Esophagus muscularis mucosa (tissue), 3 donors: ENCODE data around the gene SBNO2.

ENCODE experiments used
- POLR2AphosphoS5 ChIP-seq, 2 donors: sonication (generic); formaldehyde crosslinking; IDR thresholded peaks; one replicate each; pipeline ENCODE4 v1.6.1; 2017; ENCODE audit warnings: antibody characterized with exemption in 2 of 2
- TF ChIP-seq, protein P1 (sequence below), 3 experiments: fragments of 200-600 bp in 2 of 3; fragments of 450-650 bp in 1 of 3; sonication (generic) in 2 of 3; IDR thresholded peaks; one replicate each; pipeline ENCODE4 v1.5.1; 2017 to 2019; ENCODE audit warnings: antibody characterized with exemption in 3 of 3, mild to moderate bottlenecking in 2 of 3, moderate library complexity in 1 of 3

DNA sequence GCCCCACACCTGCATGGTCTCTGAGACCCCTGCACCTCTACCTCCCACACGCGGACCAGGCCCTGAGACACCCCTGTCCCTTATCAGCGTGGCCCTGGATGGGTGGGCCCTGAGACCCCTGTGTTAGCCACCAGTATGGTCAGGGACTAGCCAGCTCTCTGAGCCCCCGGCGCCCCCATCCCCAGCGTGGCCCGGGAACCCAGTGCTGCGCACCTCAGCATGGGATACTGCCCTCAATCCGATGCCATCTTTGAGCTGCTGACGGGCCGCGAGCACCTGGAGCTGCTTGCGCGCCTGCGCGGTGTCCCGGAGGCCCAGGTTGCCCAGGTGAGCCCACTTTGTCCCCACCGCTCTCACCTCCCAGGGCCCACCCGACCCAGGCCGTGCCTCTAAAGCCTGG is 112.1 kb downstream of the SBNO2 start:
- TF ChIP-seq, protein P1, sequence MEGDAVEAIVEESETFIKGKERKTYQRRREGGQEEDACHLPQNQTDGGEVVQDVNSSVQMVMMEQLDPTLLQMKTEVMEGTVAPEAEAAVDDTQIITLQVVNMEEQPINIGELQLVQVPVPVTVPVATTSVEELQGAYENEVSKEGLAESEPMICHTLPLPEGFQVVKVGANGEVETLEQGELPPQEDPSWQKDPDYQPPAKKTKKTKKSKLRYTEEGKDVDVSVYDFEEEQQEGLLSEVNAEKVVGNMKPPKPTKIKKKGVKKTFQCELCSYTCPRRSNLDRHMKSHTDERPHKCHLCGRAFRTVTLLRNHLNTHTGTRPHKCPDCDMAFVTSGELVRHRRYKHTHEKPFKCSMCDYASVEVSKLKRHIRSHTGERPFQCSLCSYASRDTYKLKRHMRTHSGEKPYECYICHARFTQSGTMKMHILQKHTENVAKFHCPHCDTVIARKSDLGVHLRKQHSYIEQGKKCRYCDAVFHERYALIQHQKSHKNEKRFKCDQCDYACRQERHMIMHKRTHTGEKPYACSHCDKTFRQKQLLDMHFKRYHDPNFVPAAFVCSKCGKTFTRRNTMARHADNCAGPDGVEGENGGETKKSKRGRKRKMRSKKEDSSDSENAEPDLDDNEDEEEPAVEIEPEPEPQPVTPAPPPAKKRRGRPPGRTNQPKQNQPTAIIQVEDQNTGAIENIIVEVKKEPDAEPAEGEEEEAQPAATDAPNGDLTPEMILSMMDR (IDR thresholded peaks at IDR 0.05): no peak
- no peak for TF ChIP-seq POLR2AphosphoS5 (IDR thresholded peaks at IDR 0.05)
